ENCODE measurements around the gene ARMC6.
A peak's percentile ranks its signal among the peaks of the same experiment; 100 is the strongest.
"Not testable (repeated sequence)": the region's sequence is repeated elsewhere in the genome, so short reads cannot be mapped to it uniquely, and the experiment has no call there.

ARMC6 gene

DNA sequence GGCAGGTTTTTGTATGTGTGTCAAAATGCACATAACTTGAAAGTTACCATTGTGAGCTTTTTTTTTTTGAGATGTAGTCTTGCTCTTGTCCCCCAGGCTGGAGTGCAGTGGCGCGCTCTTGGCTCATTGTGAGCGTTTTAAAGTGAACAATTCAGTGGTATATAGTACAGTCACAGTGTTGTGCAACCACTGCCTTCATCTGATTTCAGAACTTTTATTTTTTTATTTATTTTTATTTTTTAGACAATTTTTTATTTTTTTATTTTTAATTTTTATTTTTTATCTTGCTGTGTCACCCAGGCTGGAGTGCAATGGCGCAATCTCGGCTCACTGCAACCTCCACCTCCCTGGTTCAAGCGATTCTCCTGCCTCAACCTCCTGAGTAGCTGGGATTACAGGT is 45.4 kb downstream of the ARMC6 start:
- no peak for DNase-seq

DNA sequence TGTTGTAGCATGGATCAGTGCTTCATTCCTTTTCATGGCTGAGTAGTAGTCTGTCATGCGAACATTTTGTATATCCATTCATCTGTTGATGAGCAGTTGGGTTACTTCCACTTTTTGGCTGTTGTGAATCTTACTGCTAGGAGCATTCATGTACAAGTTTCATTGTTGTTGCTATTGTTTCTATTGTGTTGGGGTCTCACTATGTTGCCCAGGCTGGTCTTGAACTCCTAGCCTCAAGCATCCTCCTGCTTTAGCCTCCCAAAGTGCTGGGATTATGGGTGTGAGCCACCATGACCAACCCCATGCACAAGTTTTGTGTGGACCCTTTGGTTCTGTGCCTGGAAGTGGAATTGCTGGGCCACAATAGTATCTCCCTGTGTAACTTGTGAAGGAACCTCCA is 46.2 kb downstream of the ARMC6 start:
- no peak for DNase-seq

DNA sequence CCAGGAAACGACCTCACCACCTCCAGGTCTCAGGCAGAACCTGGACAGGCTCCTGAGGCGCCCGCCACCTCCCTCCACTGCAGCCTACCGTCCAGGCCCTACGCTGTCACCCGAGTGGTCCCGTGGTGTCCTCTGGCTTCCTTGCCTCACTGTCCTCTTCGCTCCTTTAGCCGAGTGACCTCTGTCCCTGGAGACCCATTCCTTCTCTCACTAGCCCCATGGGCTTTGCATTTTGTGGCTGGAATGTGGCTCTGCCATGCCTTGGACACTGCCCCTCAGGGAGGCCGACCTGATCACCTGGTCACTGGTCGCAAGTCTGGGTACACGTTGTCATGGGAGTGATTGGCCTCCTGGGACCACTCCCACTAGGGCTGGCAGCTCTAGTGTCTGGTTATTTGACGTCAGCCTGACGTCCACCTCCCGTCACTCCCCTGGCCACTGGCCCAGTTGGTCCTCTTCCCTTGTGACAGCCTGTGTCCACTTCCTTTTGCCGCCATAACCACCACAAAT is 48.3 kb downstream of the ARMC6 start:
- DNase-seq = no peak

DNA sequence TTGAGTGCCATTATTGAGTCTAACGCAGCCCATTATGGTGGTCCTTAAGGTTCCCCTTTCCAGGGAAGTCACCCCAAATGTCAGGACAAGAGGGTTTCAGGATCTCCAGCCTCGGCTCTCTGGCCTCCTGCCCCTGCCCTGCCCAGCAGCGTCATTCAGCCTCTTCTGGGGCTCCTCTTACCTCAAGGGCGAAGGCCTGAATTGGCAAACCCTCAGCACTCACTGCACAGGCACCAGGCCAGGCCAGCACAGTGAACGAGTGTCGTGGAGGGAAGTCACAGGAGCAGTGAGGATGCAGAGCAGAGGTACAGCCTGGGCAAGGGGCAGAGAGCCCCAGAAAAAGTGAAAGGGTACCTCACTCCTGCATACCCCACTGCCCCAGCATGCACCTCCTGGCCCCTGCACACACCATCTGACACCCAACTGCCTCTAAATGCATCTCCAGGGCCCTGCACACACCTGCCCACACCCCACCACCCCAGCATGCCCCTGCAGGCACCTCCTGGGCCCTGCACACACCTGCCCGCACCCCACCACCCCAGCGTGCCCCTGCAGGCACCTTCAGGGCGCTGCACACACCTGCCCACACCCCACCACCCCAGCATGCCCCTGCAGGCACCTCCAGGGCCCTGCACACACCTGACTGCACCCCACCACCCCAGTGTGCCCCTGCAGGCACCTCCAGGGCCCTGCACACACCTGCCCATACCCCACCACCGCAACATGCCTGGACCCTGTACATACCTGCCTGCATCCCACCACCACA is 50.2 kb downstream of the ARMC6 start:
- no peak for DNase-seq

DNA sequence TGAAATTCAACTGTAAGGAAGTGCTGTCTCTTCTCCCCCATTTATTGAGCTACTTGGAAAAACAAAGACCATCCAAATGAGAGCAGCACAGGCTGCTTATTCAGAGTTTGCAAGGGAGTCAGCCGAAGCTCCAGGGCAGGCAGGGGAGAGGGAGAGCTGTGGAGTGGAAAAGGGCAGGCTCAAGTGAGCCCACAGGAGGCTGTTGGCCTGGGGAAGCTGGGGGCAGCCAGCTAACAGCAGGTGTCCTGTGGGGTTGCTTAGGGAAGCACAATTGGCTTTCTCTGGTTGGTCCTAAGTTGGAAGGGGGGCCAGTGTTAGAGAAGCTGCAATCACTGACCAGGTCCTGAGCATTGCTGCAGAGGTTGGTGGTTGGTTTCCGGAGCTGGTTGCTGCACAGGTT is 54.3 kb downstream of the ARMC6 start:
- no peak for DNase-seq

DNA sequence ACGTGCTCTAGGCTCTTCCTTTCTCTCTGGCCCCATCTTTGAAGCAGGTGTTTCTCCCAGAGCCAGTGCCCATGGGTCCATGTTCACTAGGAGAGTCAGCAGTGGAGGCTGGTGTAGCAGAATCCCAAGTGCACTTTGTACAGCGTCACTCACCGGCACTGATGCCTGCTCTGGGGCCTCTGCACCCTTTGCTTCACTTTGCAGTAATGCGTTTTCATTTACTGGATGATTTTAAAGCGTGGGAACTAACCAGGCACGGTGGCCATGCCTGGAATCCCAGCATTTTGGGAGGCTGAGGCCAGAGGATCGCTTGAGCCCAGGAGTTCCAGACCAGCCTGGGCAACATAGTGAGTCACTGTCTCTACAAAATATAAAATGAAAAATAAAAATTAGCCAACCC is 61.1 kb downstream of the ARMC6 start:
- no peak for DNase-seq

DNA sequence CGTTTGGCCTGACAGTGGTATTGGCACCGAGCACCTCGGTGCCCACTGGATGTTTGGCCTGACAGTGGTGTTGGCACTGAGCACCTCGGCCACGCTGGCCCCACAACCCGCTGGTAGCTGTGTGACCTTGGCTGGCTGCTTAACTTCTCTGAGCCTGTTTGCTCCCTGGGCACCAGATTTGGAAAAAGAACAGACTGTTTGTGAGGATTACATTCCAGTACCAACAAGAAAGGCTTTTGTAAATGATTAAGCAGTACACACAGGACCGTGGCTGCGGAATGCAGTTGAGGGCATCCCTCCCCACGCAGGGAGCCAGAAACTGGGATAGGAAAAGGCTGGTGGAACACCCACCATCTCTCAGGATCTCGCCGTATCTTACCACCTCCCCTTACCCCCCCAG is 62.3 kb downstream of the ARMC6 start:
- DNase-seq = no peak

DNA sequence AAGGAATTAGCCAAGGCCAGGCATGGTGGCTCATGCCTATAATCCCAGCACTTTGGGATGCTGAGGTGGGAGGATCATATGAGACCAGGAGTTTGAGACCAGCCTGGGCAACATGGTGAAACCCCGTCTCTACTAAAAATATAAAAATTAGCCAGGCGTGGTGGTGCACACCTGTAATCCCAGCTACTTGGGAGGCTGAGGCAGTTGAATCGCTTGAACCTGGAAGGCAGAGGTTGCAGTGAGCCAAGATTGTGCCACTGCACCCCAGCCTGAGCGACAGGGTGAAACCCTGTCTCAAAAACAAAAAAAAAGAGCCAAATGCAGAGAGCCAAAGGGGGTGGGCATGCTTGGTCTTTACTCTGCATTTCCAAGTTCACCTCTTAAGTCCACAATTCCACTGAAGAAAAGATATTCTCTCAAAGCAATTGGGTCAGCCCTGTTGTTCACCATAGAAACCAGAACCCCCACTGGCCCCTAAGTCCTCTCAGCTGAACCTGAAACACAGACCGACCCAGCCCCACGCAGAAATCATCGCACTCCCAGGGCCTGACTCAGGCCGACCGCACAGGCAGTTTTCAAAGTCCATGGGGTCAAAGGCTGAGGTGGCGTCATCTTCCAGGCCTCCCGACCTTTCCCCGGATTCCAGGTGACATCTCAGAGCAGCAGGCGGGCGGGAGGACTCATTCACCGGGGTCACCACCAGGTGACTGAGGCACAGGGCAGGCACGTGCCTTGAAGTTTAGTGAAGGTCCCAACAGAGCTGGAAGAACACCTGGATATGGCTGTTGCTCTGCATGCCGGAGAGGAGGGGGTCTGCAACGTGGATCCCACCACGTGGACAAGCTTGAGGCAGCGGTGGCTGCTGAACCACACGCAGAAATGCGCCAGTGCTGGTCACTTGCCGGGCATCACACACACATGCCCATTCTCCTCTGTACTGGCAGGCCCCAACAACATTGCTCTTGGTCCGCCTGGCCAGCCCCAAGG is 63.5 kb downstream of the ARMC6 start:
- DNase-seq = no peak

DNA sequence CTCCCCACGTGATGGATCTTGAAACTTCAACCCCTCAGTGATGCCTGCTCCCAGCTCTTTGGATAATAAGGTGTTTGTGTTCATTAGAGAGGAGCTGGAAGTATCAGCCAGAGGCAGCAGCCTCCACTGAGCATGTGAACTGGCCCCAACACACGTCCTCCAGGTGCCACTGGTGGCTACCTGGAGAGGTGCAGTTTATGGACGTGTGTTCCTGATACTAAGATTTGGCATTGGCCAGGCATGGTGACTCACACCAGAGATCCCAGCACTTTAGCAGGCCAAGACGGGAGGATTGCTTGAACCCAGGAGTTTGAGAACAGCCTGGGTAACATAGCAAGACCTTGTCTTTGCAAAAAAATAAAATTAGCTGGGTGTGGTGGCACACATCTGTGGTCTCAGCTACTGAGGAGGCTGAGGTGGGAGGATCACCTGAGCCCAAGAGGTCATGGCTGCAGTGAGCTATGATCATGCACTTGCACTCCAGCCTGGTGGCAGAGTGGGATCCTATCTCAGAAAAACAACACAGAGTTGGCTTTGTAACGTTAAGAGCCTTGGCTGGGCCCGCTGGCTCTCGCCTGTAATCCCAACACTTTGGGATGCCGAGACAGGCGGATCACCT is 64.8 kb downstream of the ARMC6 start:
- DNase-seq = no peak

DNA sequence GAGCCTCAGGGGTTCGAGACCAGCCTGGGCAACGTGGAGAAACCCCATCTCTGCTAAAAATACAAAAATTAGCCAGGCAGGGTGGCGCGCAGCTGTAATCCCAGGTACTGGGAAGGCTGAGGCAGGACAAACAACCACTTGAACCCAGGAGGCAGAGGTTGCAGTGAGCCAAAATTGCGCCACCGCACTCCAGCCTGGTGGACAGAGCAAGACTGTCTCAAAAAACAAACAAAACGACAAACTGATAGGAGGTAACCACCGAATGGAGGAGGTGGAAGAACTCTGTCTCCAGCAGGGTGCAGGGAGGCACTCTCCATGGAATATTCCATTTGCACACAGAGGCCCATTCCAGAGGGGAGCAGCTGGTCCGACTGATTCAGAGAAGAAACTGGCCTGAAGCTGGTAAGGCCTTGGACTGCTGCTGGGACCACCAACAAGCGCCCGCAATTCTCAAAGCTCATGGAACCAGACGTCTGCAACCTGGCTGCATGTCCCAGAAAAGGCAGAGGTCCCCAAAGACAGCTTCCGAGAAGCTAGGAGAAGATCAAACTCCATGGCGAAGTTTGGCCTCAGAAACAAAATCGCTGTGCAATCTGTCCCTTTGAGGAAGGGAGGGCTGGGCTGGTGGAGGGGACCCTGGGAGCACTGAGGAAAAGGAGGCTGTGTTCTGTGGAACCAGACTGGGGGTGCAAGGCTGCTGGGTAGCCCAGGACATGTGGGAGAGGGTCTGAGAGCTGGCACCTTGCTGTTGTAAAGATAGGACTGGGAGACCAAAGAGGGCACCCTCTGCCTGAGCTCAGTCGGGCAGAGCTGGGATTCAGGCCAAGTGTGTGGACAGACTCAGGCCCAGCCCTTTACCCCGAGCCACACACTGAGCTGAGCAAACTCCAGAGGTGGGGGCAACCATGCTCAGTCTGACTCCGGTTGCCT is 65.6 kb downstream of the ARMC6 start:
- no peak for DNase-seq

DNA sequence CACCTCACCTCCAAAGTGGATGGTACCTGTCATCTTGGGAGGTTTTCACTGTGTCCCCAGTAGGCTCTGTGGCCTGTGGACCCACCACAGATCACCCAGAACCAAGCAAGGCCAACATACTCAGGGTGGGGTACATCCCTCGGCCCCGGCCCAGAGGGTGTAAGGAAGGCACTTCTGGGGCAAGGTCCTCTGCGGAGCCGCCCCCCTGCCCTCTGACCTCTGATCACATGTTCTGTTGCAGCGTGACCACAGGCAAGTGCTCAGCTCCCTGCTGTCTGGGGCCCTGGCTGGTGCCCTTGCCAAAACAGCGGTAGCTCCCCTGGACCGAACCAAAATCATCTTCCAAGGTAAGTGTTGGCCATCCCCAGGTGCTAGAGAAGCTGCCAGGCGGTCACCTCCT is 68.1 kb downstream of the ARMC6 start:
- no peak for DNase-seq

DNA sequence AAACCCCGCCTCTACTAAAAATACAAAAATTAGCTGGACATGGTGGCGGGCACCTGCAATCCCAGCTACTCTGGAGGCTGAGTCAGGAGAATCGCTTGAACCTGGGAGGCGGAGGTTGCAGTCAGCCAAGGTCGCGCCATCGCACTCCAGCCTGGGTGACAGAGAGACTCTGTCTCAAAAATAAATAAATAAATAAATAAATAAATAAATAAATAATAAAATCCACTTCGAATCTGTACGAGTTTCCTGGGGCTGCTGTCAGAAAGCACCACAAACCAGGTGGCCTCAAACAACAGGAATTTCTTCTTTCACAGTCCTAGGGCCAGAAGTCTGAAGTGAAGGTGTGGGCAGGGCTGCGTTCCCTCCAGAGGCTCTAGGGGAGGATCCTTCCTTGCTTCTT is 69.2 kb downstream of the ARMC6 start:
- not testable (repeated sequence) for DNase-seq

DNA sequence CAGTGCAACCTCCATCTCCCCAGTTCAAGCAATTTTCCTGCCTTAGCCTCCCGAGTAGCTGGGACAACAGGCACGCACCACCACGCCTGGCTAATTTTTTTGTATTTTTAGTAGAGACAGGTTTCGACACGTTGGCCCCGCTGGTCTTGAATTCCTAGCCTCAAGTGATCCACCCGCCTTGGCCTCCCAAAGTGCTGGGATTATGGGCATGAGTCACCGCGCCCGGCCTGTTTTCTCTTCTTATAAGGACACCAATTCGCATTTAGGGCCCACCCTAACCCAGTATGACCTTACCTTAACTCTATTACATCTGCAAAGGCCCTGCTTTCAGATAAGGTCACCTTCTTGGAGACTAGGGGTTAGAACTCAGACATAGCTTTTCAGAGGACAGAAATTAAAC is 69.8 kb downstream of the ARMC6 start:
- no peak for DNase-seq

DNA sequence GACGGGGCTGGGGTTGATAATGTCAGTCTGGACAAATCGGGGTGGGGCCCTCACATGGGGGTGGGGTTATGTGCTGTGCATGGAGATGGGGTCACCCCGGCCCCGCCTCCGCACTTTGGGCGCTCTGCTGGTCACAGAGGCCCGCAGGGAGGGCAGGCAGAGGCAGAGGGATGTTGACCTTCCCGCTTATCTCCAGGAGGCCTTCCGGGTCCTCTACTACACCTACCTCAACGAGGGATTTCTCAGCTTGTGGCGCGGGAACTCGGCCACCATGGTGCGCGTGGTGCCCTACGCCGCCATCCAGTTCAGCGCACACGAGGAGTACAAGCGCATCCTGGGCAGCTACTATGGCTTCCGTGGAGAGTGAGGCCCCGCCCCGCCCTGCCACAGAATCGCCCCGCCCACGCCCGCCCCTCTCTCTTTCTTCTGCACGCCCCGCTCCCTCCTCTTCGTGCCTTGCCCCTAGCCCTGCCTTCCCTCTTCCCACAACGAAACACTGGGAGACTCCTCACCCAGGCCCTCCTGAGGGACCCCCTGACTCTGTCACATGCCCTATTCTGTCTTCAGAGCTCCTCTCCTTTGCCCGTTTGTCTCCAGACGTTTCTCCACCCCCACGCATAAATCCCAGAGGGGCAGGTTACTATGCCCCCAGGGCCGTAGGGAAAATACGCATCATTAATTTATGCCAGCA is 72.1 kb downstream of the ARMC6 start:
- peak; percentile 50 for DNase-seq

DNA sequence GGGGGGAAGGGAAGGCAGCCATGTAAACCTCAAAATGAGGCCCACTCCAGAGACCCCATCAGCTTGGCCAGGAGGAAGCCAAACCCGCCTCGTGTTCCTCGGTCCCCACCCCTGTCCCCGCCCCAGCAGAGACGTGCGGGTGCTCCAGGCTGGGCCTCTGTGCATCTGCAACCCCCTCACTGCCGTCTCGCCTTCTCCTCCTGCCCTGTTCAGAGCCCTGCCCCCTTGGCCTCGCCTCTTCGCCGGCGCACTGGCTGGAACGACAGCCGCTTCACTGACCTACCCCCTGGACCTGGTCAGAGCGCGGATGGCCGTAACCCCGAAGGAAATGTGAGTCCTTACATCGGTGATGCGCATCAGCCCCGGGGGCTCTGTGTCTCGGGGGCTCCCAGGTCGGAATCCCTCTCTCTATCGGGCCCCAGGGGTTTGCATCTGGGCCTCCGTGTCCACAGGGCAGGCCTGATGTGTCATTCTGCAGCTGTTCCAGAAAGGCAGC is 72.7 kb downstream of the ARMC6 start:
- DNase-seq = no peak

DNA sequence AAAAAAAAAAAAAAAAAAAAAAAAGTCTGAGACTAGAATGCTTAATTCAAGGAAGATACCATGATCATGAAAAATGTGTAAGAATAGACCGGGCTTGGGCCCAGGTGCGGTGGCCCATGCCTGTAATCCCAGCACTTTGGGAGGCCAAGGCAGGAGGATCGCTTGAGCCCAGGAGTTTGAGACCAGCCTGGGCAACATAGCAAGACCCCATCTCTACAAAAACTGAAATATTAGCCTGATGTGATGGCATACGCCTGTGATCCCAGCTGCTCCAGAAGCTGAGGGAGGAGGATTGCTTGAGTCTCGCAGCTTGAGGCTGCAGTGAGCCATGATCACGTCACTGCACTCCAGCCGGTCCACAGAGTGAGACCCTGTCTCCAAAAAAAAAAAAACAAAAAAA is 73.5 kb downstream of the ARMC6 start:
- DNase-seq = not testable (repeated sequence)

DNA sequence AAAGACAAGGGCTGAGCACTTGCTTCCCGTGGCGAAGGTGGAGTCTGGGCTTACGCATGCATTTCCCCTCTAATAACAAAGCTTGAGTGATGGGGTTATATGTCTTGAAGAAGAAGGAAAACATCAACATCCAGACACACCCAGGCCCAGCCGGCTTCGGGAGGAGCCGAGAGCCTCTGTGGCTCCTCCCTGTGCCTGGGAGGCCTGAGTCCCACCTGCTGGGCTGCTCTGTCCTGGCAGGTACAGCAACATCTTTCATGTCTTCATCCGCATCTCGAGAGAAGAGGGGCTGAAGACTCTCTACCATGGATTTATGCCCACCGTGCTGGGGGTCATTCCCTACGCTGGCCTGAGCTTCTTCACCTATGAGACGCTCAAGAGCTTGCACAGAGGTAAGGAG is 74.3 kb downstream of the ARMC6 start:
- no peak for DNase-seq

All from hematopoietic multipotent progenitor cell treated with erythropoietin and hydrocortisone succinate and interleukin-3 and kit ligand, for 6 days (in vitro differentiated cells).